Activated CD4-positive, alpha-beta T cell treated with anti-CD3 and anti-CD28 coated beads, Interleukin-2, Interleukin-4, amounts not matched to agents 100 ng/mL and 50 ng/mL, durations not matched to agents 16 hours and 8 hours (primary cell): Measurements from ENCODE around the gene C11orf58.

Experiments
- DNase-seq: peaks from one replicate; pipeline ENCODE4 v3.0.0-alpha.2; 2020; ENCODE audit warnings: low spot score

Gene C11orf58

GRCh38 chr11:16804104-16804947 is 65.9 kb downstream of the C11orf58 start:
- DNase-seq: no peak

GRCh38 chr11:16805938-16806337 is 67.5 kb downstream of the C11orf58 start:
- no peak for DNase-seq

- no peak for DNase-seq
Measured at GRCh38 chr11:16806791-16807190, 68.3 kb downstream of the C11orf58 start.

- no peak for DNase-seq
Measured at GRCh38 chr11:16807306-16807705, 68.9 kb downstream of the C11orf58 start.
